Prostate gland (tissue), 2 donors: ENCODE data around the gene FARS2.

Source experiments
- POLR2A ChIP-seq: fragments of 450-650 bp; IDR thresholded peaks from one replicate; pipeline ENCODE4 v1.6.1; 2016; ENCODE audit warnings: antibody characterized with exemption, mild to moderate bottlenecking
- POLR2AphosphoS5 ChIP-seq: sonication (generic); formaldehyde crosslinking; IDR thresholded peaks from one replicate; pipeline ENCODE4 v1.6.1; 2017; ENCODE audit warnings: antibody characterized with exemption
- TF ChIP-seq, protein P1 (sequence below), 4 experiments: fragments of 200-600 bp in 2 of 4; fragments of 450-650 bp in 2 of 4; sonication (generic) in 2 of 4; IDR thresholded peaks; 1 replicate in 3 of 4; 2 replicates in 1 of 4; pipeline ENCODE4 v1.5.1; 2016 to 2019; ENCODE audit warnings: antibody characterized with exemption in 4 of 4, mild to moderate bottlenecking in 2 of 4, moderate library complexity in 2 of 4

DNA sequence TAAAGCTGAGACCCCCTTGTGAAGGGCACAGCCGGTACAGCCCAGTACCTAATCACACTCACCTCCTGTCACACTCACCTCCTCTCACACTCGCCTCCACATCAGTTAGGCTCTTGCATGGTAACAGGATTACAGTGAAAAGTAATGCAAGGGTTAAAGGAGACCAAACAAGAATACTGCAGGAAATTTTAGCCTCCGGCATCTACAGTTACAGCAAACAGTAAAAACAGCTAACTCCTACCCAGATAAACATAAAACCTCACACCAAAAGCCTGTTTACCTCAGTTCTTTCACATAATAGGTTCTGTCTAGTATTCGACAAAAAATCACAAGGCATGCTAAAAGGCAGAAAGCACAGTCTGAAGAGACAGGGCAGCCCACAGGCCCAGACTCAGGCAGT lies 55.6 kb downstream of the FARS2 start:
- TF ChIP-seq POLR2AphosphoS5 (no peak), POLR2A (no peak)
- TF ChIP-seq, protein P1, sequence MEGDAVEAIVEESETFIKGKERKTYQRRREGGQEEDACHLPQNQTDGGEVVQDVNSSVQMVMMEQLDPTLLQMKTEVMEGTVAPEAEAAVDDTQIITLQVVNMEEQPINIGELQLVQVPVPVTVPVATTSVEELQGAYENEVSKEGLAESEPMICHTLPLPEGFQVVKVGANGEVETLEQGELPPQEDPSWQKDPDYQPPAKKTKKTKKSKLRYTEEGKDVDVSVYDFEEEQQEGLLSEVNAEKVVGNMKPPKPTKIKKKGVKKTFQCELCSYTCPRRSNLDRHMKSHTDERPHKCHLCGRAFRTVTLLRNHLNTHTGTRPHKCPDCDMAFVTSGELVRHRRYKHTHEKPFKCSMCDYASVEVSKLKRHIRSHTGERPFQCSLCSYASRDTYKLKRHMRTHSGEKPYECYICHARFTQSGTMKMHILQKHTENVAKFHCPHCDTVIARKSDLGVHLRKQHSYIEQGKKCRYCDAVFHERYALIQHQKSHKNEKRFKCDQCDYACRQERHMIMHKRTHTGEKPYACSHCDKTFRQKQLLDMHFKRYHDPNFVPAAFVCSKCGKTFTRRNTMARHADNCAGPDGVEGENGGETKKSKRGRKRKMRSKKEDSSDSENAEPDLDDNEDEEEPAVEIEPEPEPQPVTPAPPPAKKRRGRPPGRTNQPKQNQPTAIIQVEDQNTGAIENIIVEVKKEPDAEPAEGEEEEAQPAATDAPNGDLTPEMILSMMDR (IDR thresholded peaks at IDR 0.05) = no peak
